ENCODE data around the gene IPMK.
"Not testable (repeated sequence)": the region's sequence is repeated elsewhere in the genome, so short reads cannot be mapped to it uniquely, and the experiment has no call there.

Gene IPMK

DNA sequence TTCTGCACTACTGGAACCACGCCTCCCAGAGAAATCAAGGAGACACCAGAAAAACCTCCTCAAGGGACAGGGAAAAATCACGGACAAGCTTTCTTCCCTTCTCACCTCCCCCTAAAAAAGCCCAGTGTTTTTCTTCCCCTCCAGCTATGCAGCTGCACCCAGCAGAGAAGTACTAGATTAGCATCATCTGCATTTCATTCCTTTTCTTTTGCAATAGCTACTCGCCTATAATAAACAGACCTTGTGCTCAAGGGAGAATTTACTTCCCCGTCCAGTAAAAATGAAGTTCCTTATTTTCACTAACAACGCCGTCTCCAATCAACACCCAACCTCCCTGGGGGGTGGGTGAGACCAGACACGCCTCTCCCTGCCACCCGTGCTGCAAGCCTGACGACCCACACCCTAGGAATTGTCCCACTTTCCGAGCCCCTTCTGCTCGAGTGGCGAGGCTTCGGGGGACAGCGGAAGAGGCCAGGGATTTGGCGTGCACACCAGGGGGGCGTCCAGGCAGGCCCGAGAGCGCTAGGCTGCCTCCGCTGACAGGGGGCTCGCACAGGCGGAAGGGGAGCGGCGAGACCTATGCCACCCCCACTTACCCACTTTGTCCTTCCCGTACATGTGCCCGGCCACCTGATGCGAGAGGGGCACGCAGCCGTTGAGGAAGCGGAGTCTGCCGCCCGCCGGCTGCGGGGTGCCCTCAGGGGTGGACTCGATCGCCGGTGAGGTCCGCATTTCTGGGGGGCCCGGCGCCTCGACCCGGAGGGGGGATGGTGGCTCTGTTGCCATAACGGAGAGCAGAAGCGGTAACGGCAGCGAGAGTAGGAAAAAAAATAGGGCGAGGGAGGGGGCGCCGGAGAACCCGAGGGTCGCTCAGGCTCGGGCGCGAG lies 625 bp downstream of the IPMK start:
- no peak for DNase-seq

GRCh38 chr10:58266003-58266825 lies 1.5 kb downstream of the IPMK start:
- DNase-seq, result no peak

- no peak for DNase-seq
Observed at GRCh38 chr10:58265249-58265648, 2.4 kb downstream of the IPMK start.

DNA sequence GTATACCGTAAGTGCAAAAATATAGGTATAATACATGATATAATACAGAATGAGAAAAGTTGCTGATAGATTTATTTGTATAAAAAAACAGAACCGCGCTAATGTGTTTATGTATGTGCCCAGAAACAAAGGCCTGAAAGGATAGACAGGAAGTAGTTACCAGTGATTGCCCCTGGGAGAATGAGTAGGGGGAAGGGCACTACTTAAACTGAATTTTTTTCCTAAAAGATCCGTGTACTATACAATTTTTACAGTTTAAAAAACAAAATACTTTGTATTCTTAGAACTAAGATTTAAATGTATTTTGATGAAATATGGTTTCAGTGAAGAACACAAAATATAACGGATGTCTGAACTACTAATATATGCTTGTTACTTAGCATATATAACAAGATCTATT lies 2.9 kb downstream of the IPMK start:
- DNase-seq, result no peak

DNA sequence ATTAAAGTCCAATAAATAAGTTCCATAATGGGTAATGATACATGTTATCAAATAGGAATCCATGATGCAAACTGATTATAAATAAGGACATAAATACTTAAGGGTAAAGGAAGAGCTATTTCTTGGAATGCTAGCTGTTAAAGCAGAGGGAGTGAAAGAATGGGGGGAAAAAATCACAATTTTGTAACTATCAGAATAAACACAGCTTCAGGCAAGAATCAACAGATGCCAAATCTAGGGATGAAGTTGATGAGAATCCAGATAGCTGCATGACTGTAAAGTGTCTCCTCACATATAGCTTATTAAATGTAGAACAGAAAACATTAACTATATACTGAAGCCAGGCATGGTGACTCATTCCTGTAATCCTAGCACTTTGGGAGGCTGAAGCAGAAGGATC lies 4.9 kb downstream of the IPMK start:
- DNase-seq, result no peak

GRCh38 chr10:58260334-58260733 lies 7.4 kb downstream of the IPMK start:
- no peak for DNase-seq

DNA sequence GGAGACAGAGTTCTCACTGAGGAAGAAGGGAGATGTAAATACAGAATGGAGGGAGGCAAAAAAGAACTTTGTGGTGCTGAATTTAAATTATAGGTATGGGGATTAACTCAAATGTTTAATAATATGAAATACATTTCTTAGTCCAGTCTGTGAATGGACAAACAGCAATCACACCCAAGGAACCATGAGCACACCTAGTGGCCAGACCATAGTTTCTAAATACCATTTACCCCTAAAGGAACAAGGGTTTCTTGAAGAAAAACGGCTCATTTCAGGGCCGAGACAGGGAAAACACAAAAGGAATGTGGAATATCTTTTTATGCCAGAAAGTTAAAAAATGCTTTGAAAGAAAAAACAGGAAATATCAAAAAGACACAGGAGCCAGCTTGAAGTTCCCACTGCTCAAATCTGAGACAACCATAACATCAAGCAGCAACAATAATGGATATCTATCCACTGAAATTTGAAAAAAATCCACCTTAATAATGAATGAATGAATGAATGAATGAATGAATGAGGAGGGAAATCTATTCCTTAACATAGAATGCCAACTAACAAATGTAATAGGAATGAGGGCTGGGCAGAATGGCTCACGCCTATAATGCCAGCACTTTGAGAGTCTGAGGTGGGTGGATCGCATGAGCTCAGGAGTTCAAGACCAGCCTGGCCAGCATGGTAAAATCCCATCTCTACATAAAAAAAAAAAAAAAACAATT lies 8.6 kb downstream of the IPMK start:
- no peak for DNase-seq

- DNase-seq, result not testable (repeated sequence)
Observed at GRCh38 chr10:58256013-58256780, 11.5 kb downstream of the IPMK start.

- DNase-seq, result no peak
Observed at GRCh38 chr10:58254644-58255043, 13.1 kb downstream of the IPMK start.

GRCh38 chr10:58253184-58253583 lies 14.5 kb downstream of the IPMK start:
- DNase-seq, result no peak

DNA sequence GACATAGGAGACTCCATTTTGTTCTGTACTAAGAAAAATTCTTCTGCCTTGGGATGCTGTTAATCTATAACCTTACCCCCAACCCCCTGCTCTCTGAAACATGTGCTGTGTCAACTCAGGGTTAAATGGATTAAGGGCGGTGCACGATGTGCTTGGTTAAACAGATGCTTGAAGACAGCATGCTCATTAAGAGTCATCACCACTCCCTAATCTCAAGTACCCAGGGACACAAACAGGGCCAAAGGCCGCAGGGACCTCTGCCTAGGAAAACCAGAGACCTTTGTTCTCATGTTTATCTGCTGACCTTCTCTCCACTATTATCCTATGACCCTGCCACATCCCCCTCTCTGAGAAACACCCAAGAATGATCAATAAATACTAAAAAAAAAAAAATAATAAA lies 23.0 kb downstream of the IPMK start:
- not testable (repeated sequence) for DNase-seq

- not testable (repeated sequence) for DNase-seq
Observed at GRCh38 chr10:58244242-58244641, 23.5 kb downstream of the IPMK start.

DNA sequence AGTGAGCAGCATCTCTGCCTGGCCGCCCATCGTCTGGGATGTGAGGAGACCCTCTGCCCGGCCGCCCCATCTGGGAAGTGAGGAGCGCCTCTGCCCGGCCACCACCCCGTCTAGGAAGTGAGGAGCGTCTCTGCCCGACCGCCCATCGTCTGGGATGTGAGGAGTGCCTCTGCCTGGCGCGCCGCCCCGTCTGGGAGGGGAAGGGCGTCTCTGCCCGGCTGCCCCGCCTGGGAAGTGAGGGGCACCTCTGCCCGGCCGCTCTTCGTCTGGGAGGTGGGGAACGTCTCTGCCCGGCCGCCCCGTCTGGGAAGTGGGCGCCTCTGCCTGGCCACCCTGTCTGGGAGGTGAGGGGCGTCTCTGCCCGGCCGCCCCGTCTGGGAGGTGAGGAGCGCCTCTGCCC lies 23.9 kb downstream of the IPMK start:
- not testable (repeated sequence) for DNase-seq

DNA sequence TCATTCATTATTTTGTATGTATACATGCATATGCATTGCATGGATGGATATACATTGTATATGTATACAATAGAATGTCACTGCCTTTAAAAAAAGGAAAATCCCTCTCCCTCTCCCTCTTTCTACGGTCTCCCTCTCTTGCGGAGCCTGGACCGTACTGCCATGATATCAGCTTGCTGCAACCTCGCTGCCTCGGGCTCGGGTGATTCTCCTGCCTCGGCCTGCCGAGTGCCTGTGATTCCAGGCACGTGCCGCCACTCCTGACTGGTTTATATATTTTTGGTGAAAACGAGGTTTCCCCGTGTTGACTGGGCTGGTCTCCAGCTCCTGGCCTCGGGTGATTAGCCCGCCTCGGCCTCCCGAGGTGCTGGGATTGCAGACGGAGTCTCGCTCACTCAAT lies 24.4 kb downstream of the IPMK start:
- DNase-seq, result no peak

GRCh38 chr10:58241346-58241745 lies 26.3 kb downstream of the IPMK start:
- DNase-seq, result no peak

DNA sequence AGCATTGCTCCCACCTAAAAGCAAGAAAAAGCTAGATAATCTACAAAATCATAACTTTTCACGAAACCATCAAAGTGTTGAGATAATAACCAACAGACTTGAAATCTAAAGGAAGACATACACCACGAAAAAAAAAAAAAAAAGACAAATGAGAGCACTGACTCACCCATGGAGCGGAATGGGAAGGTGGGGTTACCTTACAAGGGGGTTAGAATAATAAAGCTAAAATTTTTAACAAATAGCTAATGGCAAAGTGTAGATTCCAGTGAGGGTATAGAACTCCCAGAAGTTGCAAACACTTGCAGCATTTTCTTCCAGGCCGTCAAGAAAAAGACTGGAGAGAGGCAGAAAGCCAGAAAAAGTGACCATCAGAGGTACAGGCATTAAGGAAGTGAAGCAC lies 27.2 kb downstream of the IPMK start:
- DNase-seq, result no peak

DNA sequence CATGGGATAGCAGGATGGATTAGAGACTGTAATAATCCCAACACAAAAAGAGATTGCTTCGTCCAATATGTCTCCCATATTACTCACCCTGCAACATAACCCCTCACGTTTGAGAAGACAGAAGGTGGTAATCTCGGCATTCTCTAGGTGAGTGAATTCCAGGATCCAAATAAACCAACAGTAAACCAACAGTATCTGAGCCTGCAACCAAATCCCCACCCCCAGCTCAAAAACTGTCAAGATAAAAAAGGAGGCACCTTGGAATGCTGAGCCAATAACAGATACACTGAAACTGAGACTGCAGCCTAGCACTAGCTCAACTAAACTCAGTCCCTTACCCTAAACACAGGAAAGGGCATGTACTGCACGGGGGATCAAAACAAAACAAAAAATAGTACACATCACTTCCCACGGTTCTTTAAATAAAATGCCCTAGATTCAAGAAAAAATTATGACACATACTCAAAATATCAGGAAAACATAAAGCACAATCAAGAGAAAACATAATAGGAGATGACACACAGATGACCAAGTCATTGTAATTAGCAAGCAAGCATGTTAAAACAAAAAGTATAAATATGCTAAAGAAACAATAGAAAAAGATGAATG lies 28.0 kb downstream of the IPMK start:
- DNase-seq, result no peak

DNA sequence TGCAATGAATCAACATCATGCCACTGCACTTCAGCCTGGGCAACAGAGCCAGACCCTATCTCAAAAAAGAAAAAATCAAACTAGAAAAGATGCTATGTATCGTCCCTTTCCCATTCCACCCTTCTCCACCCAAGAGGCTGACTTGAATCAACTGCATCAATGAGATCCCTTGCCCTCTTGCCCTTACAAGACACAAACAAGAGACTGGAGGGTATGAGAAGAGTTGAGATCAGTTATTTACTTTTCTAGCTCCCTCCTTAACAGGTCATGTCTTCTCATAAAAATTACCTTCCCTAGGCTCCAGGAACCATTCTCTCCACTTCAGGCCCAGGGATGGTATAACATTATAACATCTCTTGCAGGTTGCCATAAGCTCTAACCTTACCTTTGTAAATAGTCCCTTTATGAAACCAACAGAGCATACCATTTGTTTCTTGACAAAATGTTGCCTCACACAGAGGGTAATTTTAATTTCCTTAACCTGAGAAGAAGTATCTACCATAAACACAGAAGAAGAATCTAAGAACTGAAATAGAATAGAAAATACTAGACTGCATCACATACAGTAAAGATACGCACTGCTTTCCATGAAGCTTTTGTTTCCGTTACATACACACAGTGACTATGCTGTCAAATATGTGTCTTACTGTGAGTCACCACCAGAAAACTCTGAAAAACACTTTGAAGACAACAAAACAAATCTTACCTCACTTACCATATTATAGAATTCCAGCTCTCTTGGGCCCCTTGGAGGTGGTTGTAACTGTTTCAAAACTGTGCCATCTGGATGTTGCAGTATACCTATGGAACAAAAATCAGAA lies 30.5 kb downstream of the IPMK start:
- no peak for DNase-seq

GRCh38 chr10:58229856-58230255 lies 37.8 kb downstream of the IPMK start:
- DNase-seq, result not testable (repeated sequence)

DNA sequence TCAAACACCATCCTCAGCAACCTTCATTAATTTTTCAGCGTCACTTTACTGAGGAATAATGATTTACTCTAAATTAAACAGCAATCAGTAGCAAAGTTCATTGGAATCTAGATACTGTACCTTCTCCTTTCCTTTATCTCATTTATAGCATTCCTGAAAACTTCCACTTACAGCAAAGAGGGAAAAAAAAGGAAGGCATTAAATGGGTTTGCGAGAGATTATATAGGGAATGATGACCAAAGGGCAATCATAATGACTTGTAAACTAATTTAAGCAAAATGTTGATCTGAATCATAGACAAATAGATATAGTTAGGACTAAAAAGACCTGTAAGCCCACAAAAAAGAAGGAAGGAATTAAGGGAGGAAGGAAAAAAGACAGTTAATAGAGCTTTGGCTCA lies 42.0 kb downstream of the IPMK start:
- no peak for DNase-seq

GRCh38 chr10:58220769-58221451 lies 46.8 kb downstream of the IPMK start:
- DNase-seq, result no peak

Data from NCI-H1105 (cell line).